HG03039 (cell line): ENCODE data around the gene LGMN.

Experiments used
- ATAC-seq: cut with Tn5 transposase; IDR thresholded peaks from one replicate; pipeline ENCODE4 v1.9.1; 2021; ENCODE audit warnings: mild to moderate bottlenecking, moderate library complexity; ENCODE audit not compliant: unreplicated experiment

Gene LGMN

DNA sequence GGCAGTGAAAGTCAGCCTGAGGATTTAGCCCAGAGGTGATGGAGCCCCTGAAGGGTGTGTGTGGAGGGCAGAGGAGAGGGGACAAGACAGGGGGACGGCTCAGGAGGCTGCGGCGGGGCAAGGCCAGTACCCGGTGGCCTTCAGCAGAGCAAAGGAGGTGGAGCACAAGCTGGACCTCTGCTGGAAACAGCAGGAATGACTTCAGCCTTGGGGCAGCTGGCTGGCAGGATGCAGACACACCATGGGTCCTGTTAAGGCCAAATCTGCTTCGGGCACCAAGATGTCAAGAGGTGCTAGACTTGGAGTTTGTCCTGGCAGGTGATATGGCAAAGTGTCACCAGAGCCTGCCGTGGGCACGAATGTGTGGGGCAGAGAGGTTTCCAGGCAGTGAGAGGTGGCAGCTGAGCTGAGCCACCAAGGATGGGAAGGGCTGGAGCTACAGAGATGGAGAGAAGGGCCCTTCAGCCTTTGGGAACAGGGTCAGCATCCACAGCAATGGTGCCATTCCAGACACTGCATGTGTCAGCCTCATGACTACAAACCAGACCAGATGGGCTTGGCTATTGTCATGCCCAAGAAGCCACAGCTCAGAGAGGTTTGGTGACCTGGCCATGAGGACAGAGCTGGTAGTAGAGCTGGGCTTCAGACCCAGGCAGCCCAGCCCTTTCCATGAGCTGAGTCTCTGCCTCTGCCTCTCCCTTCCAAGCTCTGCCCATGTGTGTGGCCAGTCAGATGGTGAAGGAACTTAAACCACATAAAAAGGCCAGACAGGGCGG is 91.9 kb downstream of the LGMN start:
- no peak for ATAC-seq

DNA sequence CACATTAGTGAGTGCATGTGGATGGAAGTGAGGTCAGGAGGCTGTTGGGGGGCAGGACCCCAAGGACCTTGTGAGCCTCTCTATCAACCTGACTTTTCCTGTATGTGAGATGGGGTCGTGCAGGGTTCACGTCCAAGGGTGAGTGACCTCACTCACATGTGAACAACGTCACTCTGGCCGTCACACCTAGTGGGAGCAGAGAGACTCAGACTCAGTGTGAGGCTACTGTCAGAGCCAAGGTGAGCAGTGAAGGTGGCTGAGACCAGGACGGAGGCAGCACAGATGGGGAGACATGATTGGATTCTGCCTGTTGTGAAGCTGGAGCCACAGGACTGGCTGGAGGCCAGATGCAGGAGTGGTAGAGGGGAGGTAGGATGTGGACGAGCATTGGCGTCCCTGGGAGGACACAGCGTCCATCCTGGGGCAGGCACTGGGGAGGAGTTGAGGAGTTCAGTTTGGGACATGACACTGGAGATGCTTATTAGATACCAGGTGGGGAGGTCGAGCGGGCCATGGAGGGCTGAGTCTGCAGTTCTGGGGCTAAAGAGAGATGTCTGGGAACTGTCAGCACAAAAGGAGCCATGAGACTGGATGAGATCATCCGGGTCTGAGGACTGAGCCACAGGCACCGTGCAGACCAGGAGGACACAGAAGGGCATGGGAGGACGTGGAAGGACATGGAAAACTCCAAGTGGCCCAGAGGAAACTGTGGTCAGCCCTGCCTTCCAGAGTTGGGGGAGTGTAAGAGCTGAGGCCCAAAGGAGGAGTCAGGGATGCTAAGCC is 92.8 kb downstream of the LGMN start:
- ATAC-seq, result no peak

DNA sequence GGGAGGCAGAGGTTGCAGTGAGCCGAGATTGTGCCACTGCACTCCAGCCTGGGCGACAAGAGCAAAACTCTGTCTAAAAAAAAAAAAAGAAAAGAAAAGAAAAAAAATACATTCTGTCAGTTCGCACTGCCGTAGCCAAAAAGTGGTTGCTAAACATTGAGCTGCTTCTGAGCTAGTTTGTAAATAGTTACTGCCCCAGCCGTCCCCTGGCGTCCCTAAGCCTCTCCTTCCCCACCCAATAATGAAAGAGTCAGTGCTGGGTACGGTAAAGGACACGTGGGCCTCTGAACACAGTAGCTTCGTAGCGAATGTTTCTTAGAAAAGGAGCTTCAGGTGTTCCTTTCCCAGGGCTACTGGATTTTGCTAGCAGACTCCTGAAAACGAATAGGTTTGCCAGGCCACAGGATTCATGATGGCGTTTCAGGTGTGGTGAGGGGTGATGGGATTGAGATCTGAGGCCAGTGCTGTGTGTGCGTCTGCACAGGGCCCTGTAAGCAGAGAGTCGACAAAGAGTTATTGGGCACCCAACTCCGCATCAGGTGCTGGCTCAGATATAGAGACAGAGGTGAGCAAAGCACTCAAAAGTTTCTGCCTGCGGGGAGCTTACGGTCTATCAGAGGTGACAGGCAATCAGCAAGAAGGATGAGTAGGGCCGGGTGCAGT is 94.1 kb downstream of the LGMN start:
- no peak for ATAC-seq
